ENCODE data around the gene TMEM86A. TPM values are rescaled to one million over a fixed set of nuclear protein-coding genes. Genes with fewer than 3 reads are reported as not detected.
"Not testable (repeated sequence)": the region's sequence is repeated elsewhere in the genome, so short reads cannot be mapped to it uniquely, and the experiment has no call there.

Gene TMEM86A
- total and polyA plus RNA-seq, 8 donors, result 0.76 to 7.5 (median 2.2) TPM; not detected in 1

GRCh38 chr11:18671246-18671645, 27.3 kb upstream of the TMEM86A start:
- H3K4me1 ChIP-seq, result no peaks in the 10 kb centered on the region
- TF ChIP-seq POLR2A (IDR thresholded peaks at IDR 0.05), result no peak
- H3K27ac ChIP-seq, result no peak overlapping the region
- intact Hi-C loops (cut with DNase I; ENCODE audit: low total_unique reads), result no loop called here
- H3K36me3 ChIP-seq, result no peaks in the 10 kb centered on the region
- H3K27me3 ChIP-seq, result no peaks in the 10 kb centered on the region
- WGBS, 5 donors, result 73 to 83% (median 78%) methylated on average over 2 of the region's 2 CpGs
- no peak overlapping the region for H3K4me3 ChIP-seq
- H3K9me3 ChIP-seq, result no peaks in the 10 kb centered on the region
- no peak for DNase-seq

GRCh38 chr11:18672209-18672608, 26.4 kb upstream of the TMEM86A start:
- intact Hi-C loops (cut with DNase I; ENCODE audit: low total_unique reads); H3K27ac ChIP-seq; H3K4me3 ChIP-seq; H3K4me1 ChIP-seq; H3K36me3 ChIP-seq; H3K9me3 ChIP-seq; H3K27me3 ChIP-seq: not testable (repeated sequence)
- WGBS, 5 donors, result 73 to 86% (median 82%) methylated on average over 7 of the region's 7 CpGs
- DNase-seq, result peak in 1 of 2 donors; percentile 33

- no peaks in the 10 kb centered on the region for H3K27me3 ChIP-seq
- no peak overlapping the region for H3K4me3 ChIP-seq
- WGBS, 5 donors, result 68 to 88% (median 74%) methylated on average over 4 of the region's 4 CpGs
- H3K36me3 ChIP-seq, result no peaks in the 10 kb centered on the region
- H3K27ac ChIP-seq, result no peak overlapping the region
- H3K9me3 ChIP-seq, result no peaks in the 10 kb centered on the region
- TF ChIP-seq POLR2AphosphoS5 (IDR thresholded peaks at IDR 0.05) (no peak), EP300 (IDR thresholded peaks at IDR 0.05) (no peak), CTCF (IDR thresholded peaks at IDR 0.05) (no peak), POLR2A (IDR thresholded peaks at IDR 0.05) (no peak)
- intact Hi-C loops (cut with DNase I; ENCODE audit: low total_unique reads), result no loop called here
- DNase-seq, result no peak
- no peaks in the 10 kb centered on the region for H3K4me1 ChIP-seq
Observed at GRCh38 chr11:18676803-18677202, 21.8 kb upstream of the TMEM86A start.

GRCh38 chr11:18677560-18677959, 21.0 kb upstream of the TMEM86A start:
- Histone ChIP-seq H3K4me1 (no peaks in the 10 kb centered on the region), H3K27me3 (no peaks in the 10 kb centered on the region), H3K36me3 (no peaks in the 10 kb centered on the region), H3K4me3 (no peak overlapping the region), H3K9me3 (no peaks in the 10 kb centered on the region), H3K27ac (no peak overlapping the region)
- no peak for DNase-seq
- TF ChIP-seq POLR2A (IDR thresholded peaks at IDR 0.05) (no peak), POLR2AphosphoS5 (IDR thresholded peaks at IDR 0.05) (no peak), EP300 (IDR thresholded peaks at IDR 0.05) (no peak), CTCF (IDR thresholded peaks at IDR 0.05) (no peak)
- 82 to 94% (median 89%) methylated on average over 3 of the region's 3 CpGs for WGBS, 5 donors
- intact Hi-C loops (cut with DNase I; ENCODE audit: low total_unique reads), result no loop called here

GRCh38 chr11:18681949-18682348, 16.6 kb upstream of the TMEM86A start:
- intact Hi-C loops (cut with DNase I; ENCODE audit: low total_unique reads); H3K9me3 ChIP-seq; DNase-seq; H3K27me3 ChIP-seq; H3K4me3 ChIP-seq; H3K4me1 ChIP-seq; H3K36me3 ChIP-seq; H3K27ac ChIP-seq: not testable (repeated sequence)
- WGBS, 5 donors, result 82 to 100% (median 87%) methylated on average over 1 of the region's 1 CpG

- Histone ChIP-seq H3K4me1 (no peaks in the 10 kb centered on the region), H3K27ac (no peak overlapping the region), H3K4me3 (no peak overlapping the region), H3K27me3 (no peaks in the 10 kb centered on the region), H3K9me3 (no peaks in the 10 kb centered on the region), H3K36me3 (no peaks in the 10 kb centered on the region)
- 92 to 96% (median 92%) methylated on average over 3 of the region's 3 CpGs for WGBS, 5 donors
- no peak for DNase-seq
- no peak for TF ChIP-seq POLR2AphosphoS5 (IDR thresholded peaks at IDR 0.05)
- intact Hi-C loops (cut with DNase I; ENCODE audit: low total_unique reads), result no loop called here
Observed at GRCh38 chr11:18682466-18682865, 16.1 kb upstream of the TMEM86A start.

- Histone ChIP-seq H3K27me3 (no peaks in the 10 kb centered on the region), H3K36me3 (no peaks in the 10 kb centered on the region), H3K9me3 (no peaks in the 10 kb centered on the region), H3K4me3 (no peak overlapping the region), H3K4me1 (no peaks in the 10 kb centered on the region), H3K27ac (no peak overlapping the region)
- 50 to 70% (median 63%) methylated on average over 1 of the region's 1 CpG for WGBS, 5 donors
- no peak for TF ChIP-seq CTCF (IDR thresholded peaks at IDR 0.05)
- TF ChIP-seq POLR2A (IDR thresholded peaks at IDR 0.05), result no peak
- TF ChIP-seq EP300 (IDR thresholded peaks at IDR 0.05), result no peak
- no peak for TF ChIP-seq POLR2AphosphoS5 (IDR thresholded peaks at IDR 0.05)
- DNase-seq, result no peak
- intact Hi-C loops (cut with DNase I; ENCODE audit: low total_unique reads), result no loop called here
Observed at GRCh38 chr11:18684267-18684666, 14.3 kb upstream of the TMEM86A start.

GRCh38 chr11:18691467-18692140, 7.0 kb upstream of the TMEM86A start:
- DNase-seq; H3K27ac ChIP-seq; intact Hi-C loops (cut with DNase I; ENCODE audit: low total_unique reads); H3K36me3 ChIP-seq; H3K9me3 ChIP-seq; H3K4me1 ChIP-seq; H3K4me3 ChIP-seq; H3K27me3 ChIP-seq: not testable (repeated sequence)
- WGBS, 5 donors, result 64 to 81% (median 71%) methylated on average over 4 of the region's 4 CpGs
